Measurements from ENCODE around the gene PRKCQ. TPM values are rescaled to one million over a fixed set of nuclear protein-coding genes. Genes with fewer than 3 reads are reported as not detected.

PRKCQ gene
- total RNA-seq, 2 donors from 2014 or later: 42.9 to 49.2 TPM

DNA sequence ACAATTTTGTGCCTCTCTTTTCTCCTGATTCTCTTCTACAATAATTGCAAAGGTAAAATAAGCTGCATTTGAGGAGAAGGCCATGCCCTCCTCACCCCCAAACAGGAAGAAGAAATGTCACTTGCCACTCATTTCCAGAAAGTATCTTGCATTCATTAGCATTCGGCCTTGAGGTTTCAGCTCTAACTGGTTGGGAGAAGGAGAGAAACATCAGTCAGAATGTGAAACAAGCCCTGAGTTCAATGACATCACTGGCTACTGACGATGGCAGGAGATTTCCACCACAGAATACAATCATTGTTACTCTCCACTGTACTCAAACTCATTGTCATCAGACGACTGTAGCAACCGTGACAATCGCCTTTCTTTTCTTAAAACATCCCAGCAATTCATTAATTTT lies 72.8 kb downstream of the PRKCQ start:
- peak overlapping the region; percentile 98 for H3K27ac Mint-ChIP-seq
- H3K4me1 Mint-ChIP-seq (ENCODE audit: low read depth): peaks cover 76% of the 10 kb centered on the region
- H3K4me3 Mint-ChIP-seq: peak overlapping the region; percentile 38 to 90
- H3K36me3 Mint-ChIP-seq (ENCODE audit: insufficient read depth in 2 of 2): peaks cover 36 to 67% of the 10 kb centered on the region in 2 donors
- peaks cover 9 to 15% of the 10 kb centered on the region in 2 donors for H3K9me3 Mint-ChIP-seq
- DNase-seq (peak; percentile 65 to 70), ATAC-seq (replicated peaks in 1 of 2) (peak; percentile 98)
- H3K27me3 Mint-ChIP-seq (ENCODE audit: low read depth): no peaks in the 10 kb centered on the region

DNA sequence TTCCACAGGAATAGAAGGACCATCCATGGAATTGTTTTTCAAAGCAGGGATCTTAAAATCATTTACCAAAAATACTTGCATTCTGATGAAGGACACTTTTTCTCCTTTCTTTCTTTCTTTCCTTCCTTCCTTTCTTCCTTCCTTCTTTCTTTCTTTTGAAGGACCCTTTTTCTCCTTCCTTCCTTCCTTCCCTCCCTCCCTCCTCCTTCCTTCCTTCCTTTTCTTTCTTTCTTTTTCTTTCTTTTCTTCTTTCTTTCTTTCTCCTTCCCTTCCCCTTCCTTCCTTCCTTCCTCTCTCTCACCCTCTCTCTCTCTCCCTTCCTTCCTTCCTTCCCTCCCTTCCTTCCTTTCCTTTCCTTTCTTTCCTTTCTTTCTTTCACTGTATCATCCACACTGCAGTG lies 74.8 kb downstream of the PRKCQ start:
- peaks cover 79% of the 10 kb centered on the region for H3K4me1 Mint-ChIP-seq (ENCODE audit: low read depth)
- ATAC-seq (replicated peaks in 1 of 2): no peak
- H3K4me3 Mint-ChIP-seq: peak overlapping the region in 1 of 2 donors; percentile 8
- no peak for DNase-seq
- H3K36me3 Mint-ChIP-seq (ENCODE audit: insufficient read depth in 2 of 2): peaks cover 32 to 62% of the 10 kb centered on the region in 2 donors
- no peaks in the 10 kb centered on the region for H3K27me3 Mint-ChIP-seq (ENCODE audit: low read depth)
- H3K9me3 Mint-ChIP-seq: peaks cover 4 to 8% of the 10 kb centered on the region in 2 donors
- H3K27ac Mint-ChIP-seq: peak overlapping the region; percentile 64

DNA sequence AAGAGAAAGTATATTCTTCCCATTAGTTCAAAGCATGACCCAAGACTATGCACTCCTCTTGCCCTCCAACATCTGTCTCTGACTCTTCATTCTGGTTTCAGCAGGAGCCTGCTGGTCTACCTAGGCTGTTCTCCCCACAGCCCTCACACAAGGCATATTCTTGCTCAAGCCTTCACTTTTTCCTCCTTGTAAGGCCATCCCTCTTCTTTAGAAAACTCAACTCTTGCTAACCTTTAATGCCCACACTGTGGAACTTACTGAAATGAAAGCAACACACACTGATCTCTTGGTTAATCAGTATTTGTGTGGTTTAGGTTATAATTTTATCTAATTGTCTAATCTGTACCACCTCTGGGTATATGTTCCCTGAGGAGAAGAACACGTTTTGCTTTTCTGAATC lies 75.8 kb downstream of the PRKCQ start:
- Mint-ChIP-seq H3K4me3 (peak overlapping the region; percentile 23 to 74), H3K27me3 (ENCODE audit: low read depth) (no peaks in the 10 kb centered on the region), H3K36me3 (ENCODE audit: insufficient read depth in 2 of 2) (peaks cover 33 to 57% of the 10 kb centered on the region in 2 donors), H3K9me3 (peaks cover 4 to 8% of the 10 kb centered on the region in 2 donors), H3K27ac (peak overlapping the region; percentile 64), H3K4me1 (ENCODE audit: low read depth) (peaks cover 81% of the 10 kb centered on the region)
- DNase-seq (peak; percentile 42 to 44), ATAC-seq (replicated peaks in 1 of 2) (peak; percentile 28 to 39)

DNA sequence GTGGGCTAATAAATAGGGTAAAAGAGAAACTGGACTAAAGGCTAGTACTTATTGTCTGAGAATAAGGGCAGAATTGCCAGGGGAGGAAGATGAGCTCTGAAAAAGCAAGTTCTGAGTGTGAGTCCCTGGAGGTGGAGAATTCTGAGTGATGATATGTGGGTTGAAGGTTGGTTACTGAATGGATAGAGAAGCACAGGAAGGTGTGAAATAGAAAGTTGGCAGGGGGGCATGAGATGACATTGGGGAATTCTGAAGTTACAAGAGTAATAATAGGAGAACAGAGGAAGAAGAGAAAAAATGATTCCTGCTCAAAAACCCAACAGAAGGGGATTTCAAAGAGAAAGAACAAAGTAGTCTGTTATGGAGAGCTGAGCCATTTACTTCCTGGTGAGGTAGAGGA lies 76.9 kb downstream of the PRKCQ start:
- Mint-ChIP-seq H3K36me3 (ENCODE audit: insufficient read depth in 2 of 2) (peaks cover 38 to 55% of the 10 kb centered on the region in 2 donors), H3K27me3 (ENCODE audit: low read depth) (no peaks in the 10 kb centered on the region), H3K27ac (peak overlapping the region; percentile 55), H3K4me1 (ENCODE audit: low read depth) (peaks cover 83% of the 10 kb centered on the region), H3K4me3 (peak overlapping the region; percentile 24 to 47), H3K9me3 (peaks cover 2 to 6% of the 10 kb centered on the region in 2 donors)
- no peak for DNase-seq
- no peak for ATAC-seq (replicated peaks in 1 of 2)

DNA sequence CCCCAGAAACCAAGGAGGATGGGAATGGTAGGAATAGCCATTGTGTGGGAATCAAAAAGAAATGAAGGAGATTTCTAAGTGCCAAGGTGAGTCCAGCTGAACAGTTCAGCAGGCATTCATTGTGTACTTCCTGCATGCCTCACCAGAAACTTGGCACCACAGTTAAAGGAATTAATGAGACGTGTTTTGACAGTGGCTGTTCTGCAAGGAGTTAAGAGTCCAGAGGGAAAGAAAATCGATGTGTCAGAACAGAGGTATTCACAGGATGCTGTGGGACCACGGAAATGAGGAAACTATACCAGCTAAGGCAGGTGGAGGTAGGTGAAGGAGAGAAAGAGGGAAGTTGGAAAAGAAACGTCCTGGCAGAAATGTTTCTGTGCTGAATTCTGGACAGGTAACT lies 78.1 kb downstream of the PRKCQ start:
- no peaks in the 10 kb centered on the region for H3K27me3 Mint-ChIP-seq (ENCODE audit: low read depth)
- H3K27ac Mint-ChIP-seq: peak overlapping the region; percentile 8
- ATAC-seq (replicated peaks in 1 of 2) (no peak), DNase-seq (no peak)
- peaks cover 83% of the 10 kb centered on the region for H3K4me1 Mint-ChIP-seq (ENCODE audit: low read depth)
- H3K4me3 Mint-ChIP-seq: peak overlapping the region; percentile 6 to 14
- H3K9me3 Mint-ChIP-seq: peaks cover 2 to 6% of the 10 kb centered on the region in 2 donors
- H3K36me3 Mint-ChIP-seq (ENCODE audit: insufficient read depth in 2 of 2): peaks cover 34 to 50% of the 10 kb centered on the region in 2 donors

DNA sequence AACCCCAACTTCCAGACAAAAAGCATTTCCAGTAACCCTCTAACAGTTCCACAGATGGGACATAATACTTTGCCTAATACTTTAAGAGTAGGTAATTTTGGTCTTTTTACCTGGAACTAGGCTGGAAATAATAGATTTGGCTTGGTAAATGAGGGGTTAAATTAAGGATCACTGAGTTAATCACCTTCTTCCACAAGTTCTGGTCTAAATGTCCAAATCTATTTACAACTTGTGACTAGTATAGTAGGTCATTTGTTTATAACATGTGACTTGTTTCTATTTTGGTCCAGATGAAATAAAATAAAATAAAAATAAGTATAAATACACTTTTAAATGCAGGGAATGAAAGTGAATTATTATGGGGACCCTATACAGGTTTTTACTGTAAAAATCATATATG lies 80.1 kb downstream of the PRKCQ start:
- Mint-ChIP-seq H3K27ac (no peak overlapping the region), H3K36me3 (ENCODE audit: insufficient read depth in 2 of 2) (peaks cover 30 to 42% of the 10 kb centered on the region in 2 donors), H3K9me3 (peaks cover 2 to 6% of the 10 kb centered on the region in 2 donors), H3K27me3 (ENCODE audit: low read depth) (no peaks in the 10 kb centered on the region), H3K4me3 (no peak overlapping the region), H3K4me1 (ENCODE audit: low read depth) (peaks cover 68% of the 10 kb centered on the region)
- ATAC-seq (replicated peaks in 1 of 2) (no peak), DNase-seq (no peak)

DNA sequence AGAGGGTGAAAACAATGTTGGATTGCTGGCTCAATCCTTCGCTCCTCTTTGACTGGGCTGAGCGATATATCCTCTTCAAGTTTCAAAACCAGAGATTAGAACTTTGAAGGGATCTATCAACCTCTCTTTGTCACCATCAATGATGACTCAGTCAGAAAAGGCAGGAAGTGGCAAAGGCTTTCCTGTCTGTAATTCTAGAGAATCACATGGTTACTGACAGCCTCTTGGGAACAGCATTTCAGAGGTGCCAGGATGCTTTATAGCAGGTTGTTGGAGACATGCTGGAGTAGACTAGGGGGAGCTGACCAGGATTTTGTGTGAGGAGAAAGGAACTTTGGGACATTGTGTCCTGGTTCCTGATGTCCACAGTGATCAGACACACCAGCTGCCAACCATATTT lies 81.3 kb downstream of the PRKCQ start:
- H3K4me1 Mint-ChIP-seq (ENCODE audit: low read depth): peaks cover 59% of the 10 kb centered on the region
- H3K4me3 Mint-ChIP-seq: peak overlapping the region; percentile 49 to 77
- H3K36me3 Mint-ChIP-seq (ENCODE audit: insufficient read depth in 2 of 2): peaks cover 26 to 40% of the 10 kb centered on the region in 2 donors

DNA sequence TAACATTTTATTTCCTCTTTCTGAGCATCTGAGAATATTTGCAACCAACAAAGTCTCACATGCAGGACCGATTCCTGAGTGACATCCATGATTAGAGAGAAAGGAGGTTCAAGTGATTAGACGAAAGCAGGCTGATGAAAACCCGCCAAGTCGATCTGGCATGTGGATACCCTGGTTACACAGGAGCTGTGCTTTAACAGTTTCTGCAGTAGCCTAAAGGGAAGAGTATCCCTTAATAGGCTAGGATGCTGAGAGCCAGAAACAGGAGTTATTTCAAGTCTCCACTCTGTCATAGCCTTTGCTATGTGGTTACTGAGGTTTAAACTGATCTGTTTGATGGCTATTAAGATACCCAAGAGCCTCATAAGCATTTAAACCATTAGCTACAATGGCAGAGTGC lies 82.5 kb downstream of the PRKCQ start:
- Mint-ChIP-seq H3K9me3 (no peaks in the 10 kb centered on the region), H3K4me3 (no peak overlapping the region), H3K27me3 (ENCODE audit: low read depth) (no peaks in the 10 kb centered on the region), H3K36me3 (ENCODE audit: insufficient read depth in 2 of 2) (peaks cover 23 to 33% of the 10 kb centered on the region in 2 donors), H3K4me1 (ENCODE audit: low read depth) (peaks cover 48% of the 10 kb centered on the region), H3K27ac (no peak overlapping the region)
- no peak for ATAC-seq (replicated peaks in 1 of 2)
- no peak for DNase-seq

More for the DNA sequence above, 81.3 kb downstream of the PRKCQ start:
- peak; percentile 76 to 81 for ATAC-seq (replicated peaks in 1 of 2)
- Mint-ChIP-seq H3K27me3 (ENCODE audit: low read depth) (no peaks in the 10 kb centered on the region), H3K27ac (peak overlapping the region; percentile 95), H3K9me3 (peaks cover 2% of the 10 kb centered on the region in 2 donors)
- DNase-seq: peak; percentile 48 to 55

DNA sequence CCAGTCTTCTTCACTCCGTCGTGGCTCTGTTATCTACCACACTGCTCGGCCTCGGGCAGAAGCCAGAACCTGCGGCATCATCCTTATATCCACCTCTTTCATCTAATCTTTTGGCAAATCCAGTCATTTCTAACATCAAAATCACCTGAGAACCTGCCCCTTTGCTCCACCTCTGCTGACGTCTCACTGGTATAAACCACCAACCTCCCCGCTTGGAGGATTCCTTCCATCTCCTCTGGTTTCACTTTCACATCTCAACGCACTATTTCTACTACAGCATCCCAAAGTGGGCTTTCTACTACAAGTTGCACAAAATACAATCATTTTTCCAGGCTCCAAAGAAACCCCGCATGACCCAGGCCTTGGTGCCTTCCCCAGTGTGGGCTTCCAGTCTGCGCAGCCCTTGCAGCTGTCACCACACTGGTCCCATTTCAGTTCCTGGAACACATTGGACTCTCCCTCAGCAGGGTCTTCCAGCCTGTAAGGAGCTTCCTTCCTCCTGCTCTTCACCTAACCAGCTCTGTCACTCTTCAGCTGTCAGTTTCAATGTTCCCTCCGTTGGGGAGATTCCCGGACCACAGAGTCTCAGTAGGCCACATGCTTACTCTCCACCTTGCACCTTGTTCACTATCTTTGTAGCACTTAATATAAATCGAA lies 85.0 kb downstream of the PRKCQ start:
- DNase-seq: peak; percentile 54 to 56
- ATAC-seq (replicated peaks in 1 of 2): peak; percentile 48 to 54

DNA sequence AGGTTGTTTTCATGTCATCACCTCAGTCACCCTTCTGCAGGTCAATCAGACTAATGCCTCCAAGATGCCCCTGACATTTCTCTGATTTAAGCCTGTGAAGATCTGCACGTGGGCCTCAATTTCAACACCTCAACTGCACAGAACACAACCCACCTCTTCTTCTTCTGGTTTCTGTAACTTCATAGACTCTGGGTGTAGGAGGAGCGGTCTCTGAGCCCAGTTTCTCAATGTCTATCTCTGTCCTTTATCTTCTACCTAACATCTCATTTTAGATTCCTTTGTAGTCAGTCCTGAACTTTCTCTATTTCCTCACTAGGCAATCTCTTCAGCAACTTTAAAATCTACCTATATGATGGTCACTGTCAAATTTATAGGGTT lies 85.6 kb downstream of the PRKCQ start:
- no peak overlapping the region for H3K27ac Mint-ChIP-seq
- H3K9me3 Mint-ChIP-seq: no peaks in the 10 kb centered on the region
- ATAC-seq (replicated peaks in 1 of 2) (peak; percentile 34 to 48), DNase-seq (no peak)
- H3K36me3 Mint-ChIP-seq (ENCODE audit: insufficient read depth in 2 of 2): peaks cover 23 to 37% of the 10 kb centered on the region in 2 donors
- no peak overlapping the region for H3K4me3 Mint-ChIP-seq
- peaks cover 26% of the 10 kb centered on the region for H3K4me1 Mint-ChIP-seq (ENCODE audit: low read depth)
- no peaks in the 10 kb centered on the region for H3K27me3 Mint-ChIP-seq (ENCODE audit: low read depth)

More for the DNA sequence above, 85.0 kb downstream of the PRKCQ start:
- Mint-ChIP-seq H3K9me3 (no peaks in the 10 kb centered on the region), H3K36me3 (ENCODE audit: insufficient read depth in 2 of 2) (peaks cover 23 to 30% of the 10 kb centered on the region in 2 donors), H3K4me3 (no peak overlapping the region), H3K4me1 (ENCODE audit: low read depth) (peaks cover 26% of the 10 kb centered on the region), H3K27me3 (ENCODE audit: low read depth) (no peaks in the 10 kb centered on the region), H3K27ac (no peak overlapping the region)

DNA sequence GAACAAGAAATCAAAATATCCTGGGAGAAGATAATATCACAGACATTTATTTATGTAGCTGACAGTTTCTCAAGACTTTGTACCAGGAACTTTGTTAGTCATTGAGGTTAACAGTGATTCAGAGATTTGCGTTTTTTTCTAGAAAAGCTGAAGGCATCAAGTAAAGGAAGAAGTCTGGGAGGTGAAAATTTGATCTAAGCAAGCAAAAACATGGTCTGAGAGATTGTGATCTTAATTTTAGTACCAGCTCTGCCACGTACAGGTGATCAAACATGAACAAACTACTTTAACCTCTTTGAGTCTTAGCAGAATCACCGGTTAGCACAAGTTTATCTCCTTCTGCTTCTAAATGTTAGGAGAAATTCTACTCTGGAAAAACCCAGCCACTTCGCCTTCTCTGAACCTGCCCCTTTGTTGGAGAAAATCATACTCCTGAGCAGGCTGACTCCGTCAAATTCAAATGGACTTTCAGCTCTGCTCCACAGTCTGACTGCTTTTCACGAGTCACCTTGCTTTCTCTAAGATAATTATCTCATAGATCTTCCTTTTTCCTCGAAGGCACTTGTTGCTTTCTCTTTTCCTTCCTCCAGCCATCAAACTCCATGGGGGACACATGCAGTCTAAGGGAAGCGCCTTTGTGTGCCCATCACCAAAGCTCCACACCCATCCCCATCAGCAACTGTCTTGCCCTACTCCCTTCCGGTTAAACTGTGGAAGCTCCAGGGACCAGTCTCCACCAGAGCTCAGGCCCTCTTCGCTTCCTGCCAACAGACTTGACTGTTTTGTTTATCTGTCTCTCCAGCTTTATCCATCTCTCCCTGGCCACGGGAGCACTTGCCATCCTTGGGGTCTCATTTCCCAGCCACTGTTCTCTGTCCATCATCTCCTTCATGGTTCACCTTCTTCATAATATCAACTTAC lies 86.3 kb downstream of the PRKCQ start:
- ATAC-seq (replicated peaks in 1 of 2) (peak; percentile 67 to 69), DNase-seq (no peak)
- no peak overlapping the region for H3K27ac Mint-ChIP-seq
- H3K4me3 Mint-ChIP-seq: no peak overlapping the region
- peaks cover 21 to 40% of the 10 kb centered on the region in 2 donors for H3K36me3 Mint-ChIP-seq (ENCODE audit: insufficient read depth in 2 of 2)
- no peaks in the 10 kb centered on the region for H3K27me3 Mint-ChIP-seq (ENCODE audit: low read depth)
- H3K9me3 Mint-ChIP-seq: no peaks in the 10 kb centered on the region
- H3K4me1 Mint-ChIP-seq (ENCODE audit: low read depth): peaks cover 20% of the 10 kb centered on the region

DNA sequence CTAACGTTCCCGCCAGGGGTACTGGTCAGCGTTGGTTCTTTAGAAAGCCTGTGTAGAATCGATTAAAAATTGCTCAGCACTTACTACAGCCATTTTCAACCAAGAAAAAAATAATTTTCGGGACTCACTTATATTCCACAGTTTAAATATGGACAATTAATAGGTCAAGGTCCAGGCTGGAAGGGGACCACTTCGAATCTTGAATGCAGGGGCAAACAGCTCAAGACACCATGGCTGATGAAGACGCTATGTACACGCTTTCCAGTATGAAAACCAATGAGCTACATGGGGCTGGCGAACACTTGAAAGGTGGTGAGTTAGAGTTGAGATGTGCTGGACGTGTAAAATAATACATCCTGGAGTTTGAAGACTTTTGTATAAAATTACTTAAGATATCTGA lies 87.2 kb downstream of the PRKCQ start:
- Mint-ChIP-seq H3K36me3 (ENCODE audit: insufficient read depth in 2 of 2) (peaks cover 13 to 37% of the 10 kb centered on the region in 2 donors), H3K27me3 (ENCODE audit: low read depth) (no peaks in the 10 kb centered on the region), H3K4me1 (ENCODE audit: low read depth) (peaks cover 11% of the 10 kb centered on the region), H3K4me3 (peak overlapping the region; percentile 38 to 87), H3K9me3 (no peaks in the 10 kb centered on the region), H3K27ac (peak overlapping the region; percentile 94)
- ATAC-seq (replicated peaks in 1 of 2) (no peak), DNase-seq (no peak)

Measured in activated T-cell treated with anti-CD3 and anti-CD28 coated beads, Interleukin-2, amount 50 U/mL, for 72 hours (primary cell).